AG09319 (cell line): Measurements from ENCODE around the gene ABHD11.
A peak's percentile ranks its signal among the peaks of the same experiment; 100 is the strongest.
"Not testable (repeated sequence)": the region's sequence is repeated elsewhere in the genome, so short reads cannot be mapped to it uniquely, and the experiment has no call there.

ENCODE experiments used
- DNase-seq: peaks from one replicate; pipeline ENCODE4 v3.0.0-alpha.2; 2010; ENCODE audit warnings: low read depth; ENCODE audit errors: extremely low read depth
- TF ChIP-seq, protein P1 (sequence below): IDR thresholded peaks from 2 replicates; pipeline ENCODE4 v1.5.1; 2011; ENCODE audit warnings: low read depth, mild to moderate bottlenecking, inconsistent platforms, low read length, moderate library complexity

ABHD11 gene

DNA sequence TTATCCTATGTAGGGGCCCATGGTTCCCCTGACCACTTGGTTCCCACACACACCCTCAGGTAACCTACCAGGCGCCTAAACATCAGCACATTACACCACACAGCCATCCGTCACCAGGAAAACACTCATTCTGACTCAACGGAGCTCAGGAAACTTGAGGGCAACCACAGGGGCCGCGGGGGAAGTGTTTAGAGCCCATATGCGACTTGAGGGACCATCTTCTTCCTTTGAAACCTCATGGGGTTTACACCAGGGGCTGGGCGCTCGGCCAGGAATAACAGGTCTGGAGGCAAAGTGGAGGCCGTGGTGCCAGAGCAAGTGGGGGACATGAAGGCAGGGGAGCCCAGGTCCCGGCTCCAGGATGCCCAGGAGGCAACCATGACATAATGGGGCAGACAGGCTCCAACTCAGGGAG is 20.6 kb downstream of the ABHD11 start:
- TF ChIP-seq, protein P1, sequence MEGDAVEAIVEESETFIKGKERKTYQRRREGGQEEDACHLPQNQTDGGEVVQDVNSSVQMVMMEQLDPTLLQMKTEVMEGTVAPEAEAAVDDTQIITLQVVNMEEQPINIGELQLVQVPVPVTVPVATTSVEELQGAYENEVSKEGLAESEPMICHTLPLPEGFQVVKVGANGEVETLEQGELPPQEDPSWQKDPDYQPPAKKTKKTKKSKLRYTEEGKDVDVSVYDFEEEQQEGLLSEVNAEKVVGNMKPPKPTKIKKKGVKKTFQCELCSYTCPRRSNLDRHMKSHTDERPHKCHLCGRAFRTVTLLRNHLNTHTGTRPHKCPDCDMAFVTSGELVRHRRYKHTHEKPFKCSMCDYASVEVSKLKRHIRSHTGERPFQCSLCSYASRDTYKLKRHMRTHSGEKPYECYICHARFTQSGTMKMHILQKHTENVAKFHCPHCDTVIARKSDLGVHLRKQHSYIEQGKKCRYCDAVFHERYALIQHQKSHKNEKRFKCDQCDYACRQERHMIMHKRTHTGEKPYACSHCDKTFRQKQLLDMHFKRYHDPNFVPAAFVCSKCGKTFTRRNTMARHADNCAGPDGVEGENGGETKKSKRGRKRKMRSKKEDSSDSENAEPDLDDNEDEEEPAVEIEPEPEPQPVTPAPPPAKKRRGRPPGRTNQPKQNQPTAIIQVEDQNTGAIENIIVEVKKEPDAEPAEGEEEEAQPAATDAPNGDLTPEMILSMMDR, result no peak
- DNase-seq, result no peak

DNA sequence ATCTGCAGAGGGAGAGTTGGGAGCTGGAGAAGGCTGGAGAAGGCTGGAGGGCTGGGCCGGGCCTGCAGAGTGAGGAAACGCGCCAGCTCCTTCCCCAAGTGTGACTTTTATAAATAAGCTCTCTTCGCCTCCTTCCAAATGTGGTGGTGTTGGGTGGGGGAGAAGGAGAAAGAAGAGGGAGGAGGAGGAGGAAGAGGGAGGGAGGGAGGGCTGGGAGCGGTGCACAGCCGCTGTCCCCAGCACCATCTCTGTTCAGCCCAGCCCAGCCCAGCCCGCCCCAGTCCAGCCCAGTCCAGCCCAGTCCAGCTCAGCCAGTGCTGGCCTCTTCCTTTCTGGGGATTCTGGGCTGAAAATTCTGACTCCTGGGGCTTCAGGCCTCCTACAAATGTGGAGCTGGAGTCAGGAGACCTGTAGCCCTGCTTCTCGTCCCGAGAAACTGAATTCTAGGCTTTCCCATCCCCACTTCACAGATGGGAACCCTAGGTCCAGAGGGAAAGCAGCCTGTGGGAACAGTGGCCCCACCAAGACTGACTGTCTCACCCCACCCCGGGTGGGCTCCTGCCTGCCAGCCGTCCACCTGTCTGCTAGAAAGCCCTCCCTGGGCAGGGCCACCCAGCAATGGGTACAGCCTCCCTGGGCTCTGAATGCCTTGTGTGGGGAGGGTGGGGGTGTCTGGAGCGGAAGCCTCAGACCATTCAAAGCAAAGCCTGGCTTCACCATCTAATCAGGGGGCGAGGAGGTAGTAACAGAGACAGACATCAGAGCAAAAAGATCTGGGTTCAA is 21.4 kb downstream of the ABHD11 start:
- TF ChIP-seq, protein P1, result no peak
- no peak for DNase-seq

DNA sequence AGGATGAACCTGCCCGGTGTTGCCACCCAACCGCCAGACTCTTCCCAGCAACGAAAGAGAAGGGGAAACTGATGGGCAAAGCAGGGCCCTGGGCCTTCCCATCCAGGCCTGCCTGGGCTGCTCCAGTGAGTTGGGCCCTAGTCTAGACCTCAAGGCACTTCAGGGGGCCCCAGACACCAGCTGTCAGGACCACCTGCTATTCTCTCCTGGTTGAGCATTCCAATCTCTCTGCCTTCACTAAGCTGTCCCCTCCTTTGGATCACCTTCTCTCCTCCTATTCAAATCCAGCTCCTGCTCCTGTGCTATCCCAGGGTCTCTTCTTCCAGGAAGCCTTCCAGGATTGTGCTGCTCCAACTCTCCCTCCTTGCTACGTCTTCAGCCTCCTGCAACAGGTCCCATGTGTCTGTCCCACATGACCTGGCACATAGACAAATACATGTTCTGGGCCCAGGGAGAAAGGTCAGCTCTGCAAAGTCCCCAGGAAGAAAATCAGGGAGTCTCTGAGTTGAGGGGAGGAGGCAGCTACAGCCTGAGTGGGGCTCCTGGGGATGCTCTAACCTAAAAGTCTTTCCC is 22.2 kb downstream of the ABHD11 start:
- TF ChIP-seq, protein P1, result no peak
- no peak for DNase-seq

DNA sequence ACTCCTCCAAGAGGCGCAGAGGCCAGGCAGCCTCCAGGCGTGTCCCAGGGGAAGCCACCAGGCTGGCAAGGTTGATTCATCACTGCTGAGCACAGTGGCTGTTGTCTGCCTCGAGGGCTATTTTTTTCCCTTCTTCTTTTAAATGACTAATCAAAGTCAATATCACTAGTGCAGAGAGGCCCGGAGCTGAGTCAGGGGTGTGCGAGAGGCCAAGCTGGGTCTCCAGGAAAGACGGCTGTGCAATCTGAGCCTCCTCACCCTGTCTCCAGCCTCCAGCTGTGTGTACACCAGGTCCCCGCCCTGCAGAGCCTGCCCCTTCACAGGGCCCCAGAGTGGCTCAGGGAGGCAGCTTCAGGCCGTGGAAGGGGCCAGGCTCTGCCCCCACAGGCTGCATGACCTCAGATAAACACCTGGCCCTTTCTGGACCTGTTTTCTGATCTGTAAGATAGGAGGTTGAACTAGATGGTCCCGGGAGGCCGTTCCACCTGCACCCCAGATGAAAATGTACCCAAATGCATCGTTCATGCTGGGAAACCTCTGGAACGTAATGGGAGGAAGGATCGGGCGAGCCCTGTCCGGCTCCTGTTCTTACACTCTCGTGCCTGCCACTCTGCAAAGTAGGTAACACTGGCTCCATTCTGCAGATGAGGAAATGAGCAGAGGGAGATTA is 22.8 kb downstream of the ABHD11 start:
- DNase-seq, result peak; percentile 82

DNA sequence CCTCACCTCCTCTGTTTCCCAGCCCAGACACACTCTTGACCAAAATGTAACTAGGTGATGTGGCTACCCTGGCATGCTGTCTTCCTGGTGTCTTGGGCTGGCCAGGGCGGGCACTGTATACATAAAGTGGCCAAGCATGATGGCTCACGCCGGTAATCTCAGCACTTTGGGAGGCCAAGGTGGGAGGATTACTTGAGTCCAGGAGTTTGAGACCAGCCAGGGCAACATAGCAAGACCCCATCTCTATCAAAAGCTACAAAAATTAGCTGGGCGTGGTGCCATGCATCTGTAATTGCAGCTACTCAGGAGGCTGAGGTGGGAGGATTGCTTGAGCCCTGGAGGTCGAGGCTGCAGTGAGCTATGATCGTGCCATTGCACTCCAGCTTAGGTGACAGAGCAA is 25.3 kb downstream of the ABHD11 start:
- not testable (repeated sequence) for DNase-seq

More for the DNA sequence above, 22.8 kb downstream of the ABHD11 start:
- TF ChIP-seq, protein P1, result no peak

DNA sequence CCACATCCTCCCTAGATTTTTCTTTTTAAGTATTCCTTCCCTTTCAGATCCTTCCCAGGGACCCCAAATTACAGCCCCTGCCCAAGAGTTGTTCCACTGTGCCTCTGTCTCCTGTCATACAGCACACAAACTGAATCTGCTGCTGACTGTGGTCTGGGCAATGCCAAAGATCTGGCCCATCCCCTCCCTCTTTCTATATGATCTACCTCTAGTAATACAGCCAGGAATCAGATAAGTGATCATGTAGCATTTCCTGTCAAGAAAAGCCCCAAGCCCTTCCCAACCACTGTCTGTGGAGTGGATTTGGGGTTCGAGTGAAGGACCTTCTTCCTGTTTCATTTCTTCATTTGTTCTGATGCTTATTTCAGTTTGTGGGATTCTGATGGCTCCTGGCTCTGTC is 25.8 kb downstream of the ABHD11 start:
- TF ChIP-seq, protein P1, result no peak
- no peak for DNase-seq

DNA sequence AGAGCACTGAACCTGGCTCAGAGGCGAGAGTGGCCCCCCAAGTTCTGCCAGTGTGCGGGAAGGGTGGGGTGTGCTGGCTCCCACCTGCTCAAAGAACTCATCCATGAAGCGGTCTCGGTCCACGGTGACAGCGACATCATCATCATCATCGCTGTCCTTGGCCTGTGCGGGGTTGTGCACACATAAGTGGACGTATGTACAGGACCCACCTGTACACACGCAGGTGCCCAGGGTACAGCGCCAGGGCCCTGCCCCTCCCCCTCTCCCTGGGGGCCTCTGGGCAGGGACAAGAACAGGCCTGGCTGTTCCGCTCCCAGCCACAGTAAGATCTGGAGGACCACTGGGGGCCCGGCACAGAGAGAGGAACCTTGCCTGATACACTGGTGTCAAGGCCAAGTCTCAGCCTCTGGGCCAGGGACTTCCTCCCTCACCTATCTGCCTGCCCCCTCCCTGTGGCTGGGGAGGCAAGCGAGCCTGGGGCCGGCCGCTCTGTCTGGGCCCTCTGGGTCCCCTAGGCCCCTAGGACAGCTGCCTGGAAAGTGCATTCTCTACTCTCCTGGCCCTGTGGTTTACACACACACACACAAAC is 29.5 kb downstream of the ABHD11 start:
- no peak for DNase-seq
- TF ChIP-seq, protein P1, result no peak
